GM19025 (cell line): Measurements from ENCODE around the gene GPHN.
"Not testable (repeated sequence)": the region's sequence is repeated elsewhere in the genome, so short reads cannot be mapped to it uniquely, and the experiment has no call there.

Experiments used
- ATAC-seq: cut with Tn5 transposase; IDR thresholded peaks from one replicate; pipeline ENCODE4 v1.9.1; 2021; ENCODE audit warnings: mild to moderate bottlenecking, low read depth, moderate library complexity; ENCODE audit not compliant: unreplicated experiment

The GPHN gene

DNA sequence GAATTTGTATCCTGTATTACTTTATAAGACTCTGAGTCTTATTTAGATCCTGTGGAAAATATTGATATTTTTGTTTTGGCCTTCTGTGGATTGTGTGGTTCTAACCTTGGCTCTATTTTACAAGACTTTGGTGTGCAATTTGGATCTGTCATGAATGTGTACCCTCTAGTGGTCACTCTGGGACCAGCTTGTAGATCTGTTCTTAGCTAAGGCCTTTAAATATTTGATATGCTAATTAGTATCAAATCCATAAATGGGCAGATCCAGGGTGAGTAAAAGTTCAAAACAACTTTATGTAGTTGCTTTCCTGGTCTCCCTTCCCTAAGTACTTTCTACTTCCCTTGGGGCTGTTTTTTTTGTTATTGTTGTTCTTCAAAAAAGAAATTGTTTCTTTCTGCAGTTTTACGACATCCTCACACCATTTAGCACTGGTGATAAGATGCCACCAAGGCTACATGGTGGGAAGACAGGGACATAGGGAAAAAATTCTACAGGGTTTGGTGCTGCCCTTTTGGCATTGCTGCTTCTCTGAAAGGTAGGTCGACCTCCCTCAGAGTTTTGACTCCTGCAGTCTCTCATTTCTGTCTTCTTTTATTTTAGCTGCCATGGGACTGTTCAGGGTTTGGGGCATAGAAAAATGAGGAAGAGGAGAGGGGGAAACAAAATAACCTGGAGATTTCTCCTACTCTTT is 238.5 kb downstream of the GPHN start:
- no peak for ATAC-seq

- peak; percentile 81 for ATAC-seq
Observed at GRCh38 chr14:66752109-66752508, 244.2 kb downstream of the GPHN start.

GRCh38 chr14:66758031-66758613 is 250.2 kb downstream of the GPHN start:
- ATAC-seq, result no peak

GRCh38 chr14:66772146-66772545 is 264.2 kb downstream of the GPHN start:
- ATAC-seq, result no peak

DNA sequence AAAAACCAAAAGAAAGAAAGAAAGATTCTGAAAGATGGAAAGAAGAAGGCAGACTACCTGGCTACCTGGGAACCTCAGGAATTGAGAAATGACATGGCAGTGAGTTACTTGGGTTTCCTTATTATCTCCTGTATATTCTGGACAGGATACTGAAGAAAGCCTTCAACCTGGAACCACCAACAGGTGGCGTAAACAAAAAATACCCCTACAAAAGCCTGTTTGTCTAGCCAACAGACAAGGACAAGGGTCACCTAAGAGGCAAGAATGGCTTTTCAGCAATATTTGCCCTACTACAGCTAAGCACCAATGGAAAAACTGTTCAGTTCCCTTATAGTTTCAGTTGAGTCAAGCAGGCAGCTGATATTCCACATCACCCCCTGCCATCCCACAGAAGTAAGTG is 274.9 kb downstream of the GPHN start:
- ATAC-seq, result no peak

DNA sequence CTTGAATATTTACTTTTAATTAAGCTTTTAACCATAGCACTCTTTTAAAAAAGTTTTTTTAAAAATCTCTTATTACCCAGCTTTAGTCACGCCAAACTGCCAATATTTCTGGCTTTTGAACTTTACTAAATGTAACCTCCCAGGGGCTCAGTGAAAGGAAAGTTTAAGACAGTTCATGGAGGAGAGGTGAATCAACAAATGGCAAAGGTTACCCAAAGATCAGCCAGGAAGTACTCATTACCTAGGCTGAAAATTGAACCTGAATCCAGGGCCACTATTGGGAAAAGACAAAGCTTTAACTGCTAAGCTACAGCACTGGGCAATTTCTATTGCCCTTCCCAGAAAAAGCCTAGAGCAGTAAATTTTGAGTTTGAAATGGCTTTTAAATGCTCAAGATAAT is 282.2 kb downstream of the GPHN start:
- no peak for ATAC-seq

GRCh38 chr14:66802962-66803361 is 295.0 kb downstream of the GPHN start:
- ATAC-seq, result no peak

GRCh38 chr14:66804141-66804540 is 296.2 kb downstream of the GPHN start:
- no peak for ATAC-seq

DNA sequence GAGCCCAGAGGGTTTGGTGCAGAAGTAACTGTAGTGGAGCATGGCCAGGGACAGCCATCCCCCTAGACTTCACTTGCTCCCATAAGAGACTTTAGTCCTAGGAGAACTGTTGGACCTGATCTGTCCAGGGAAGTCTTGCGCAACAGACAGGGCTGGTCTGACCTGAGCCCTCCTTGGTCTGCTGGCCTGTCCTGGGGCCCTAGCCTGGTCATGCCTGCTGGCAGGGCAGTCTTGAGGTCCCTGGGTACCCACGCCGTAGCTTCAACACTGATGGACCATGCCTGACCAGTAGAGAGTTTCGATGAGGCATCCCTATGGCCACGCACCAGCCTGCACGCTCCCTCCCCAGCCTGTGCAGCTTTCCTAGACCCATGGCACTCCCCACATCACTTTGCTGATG is 305.7 kb downstream of the GPHN start:
- no peak for ATAC-seq

GRCh38 chr14:66815687-66816086 is 307.7 kb downstream of the GPHN start:
- no peak for ATAC-seq

DNA sequence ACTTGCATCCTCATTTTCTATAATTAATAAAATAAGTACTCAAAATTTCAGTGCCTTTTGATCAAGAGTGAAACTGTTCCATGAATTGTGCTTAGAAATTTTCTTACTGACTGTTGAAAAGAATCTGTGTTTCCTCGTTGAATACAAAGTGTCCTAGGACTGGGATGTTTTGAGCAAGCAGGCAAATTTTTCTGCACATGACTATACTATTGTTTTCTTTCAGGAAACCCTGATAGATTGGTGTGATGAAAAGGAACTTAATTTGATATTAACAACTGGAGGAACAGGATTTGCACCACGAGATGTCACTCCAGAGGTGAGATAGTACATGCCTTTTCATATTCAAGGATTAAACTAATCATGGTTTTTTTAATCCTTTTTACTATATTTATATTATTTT is 316.3 kb downstream of the GPHN start:
- no peak for ATAC-seq

DNA sequence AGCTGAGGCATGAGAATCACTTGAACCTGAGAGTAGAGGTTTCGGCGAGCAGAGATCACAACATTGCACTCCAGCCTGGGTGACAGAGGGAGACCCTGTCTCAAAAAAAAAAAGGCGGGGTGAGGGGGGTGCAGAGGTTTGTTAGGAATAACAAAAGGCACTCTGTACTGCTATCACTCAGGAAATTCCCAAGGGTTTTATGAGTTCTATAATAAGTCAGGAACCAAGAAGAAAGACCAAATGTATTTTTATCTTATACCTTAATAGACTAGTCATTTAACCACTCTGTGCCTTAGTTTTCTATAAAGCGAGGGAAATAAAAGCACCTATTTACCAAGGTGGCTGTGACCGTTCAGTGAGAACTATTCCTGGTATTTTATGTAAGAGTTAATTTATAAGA is 319.2 kb downstream of the GPHN start:
- no peak for ATAC-seq

DNA sequence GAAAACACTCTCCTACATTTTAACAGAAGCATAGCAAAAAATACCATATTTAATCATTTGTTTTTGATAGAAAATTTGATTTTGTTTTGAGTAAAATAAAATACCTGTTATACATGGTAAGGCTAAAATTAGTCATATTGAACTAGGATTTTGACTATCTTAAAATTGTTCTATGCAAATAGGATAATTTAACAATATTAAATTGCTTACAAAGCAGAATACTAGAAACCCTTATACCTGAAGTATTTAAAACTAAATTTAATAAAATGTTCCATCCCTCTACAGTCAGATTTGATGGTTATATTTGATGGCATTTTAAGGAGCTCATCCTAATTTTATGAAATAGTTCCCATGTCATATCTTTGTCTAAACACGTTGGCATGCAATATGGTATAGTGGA is 323.2 kb downstream of the GPHN start:
- no peak for ATAC-seq

DNA sequence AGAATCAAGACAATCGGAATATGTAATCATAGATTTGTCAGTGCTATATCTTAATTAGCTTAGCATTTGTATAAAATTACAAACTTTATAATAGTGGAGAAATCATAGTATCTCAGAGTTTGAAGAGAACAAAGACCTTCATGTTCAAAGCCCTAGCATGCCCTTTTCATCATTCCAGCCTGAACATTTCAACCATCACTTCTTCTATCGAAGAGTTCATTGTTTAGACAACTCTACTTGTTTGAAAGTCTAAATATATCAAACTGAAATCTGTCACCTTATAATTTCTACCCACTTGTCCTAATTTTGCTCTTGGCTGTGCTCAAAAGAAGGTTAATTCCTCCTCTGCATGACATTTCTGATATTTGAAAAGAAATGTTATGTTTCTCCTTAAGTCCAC is 325.9 kb downstream of the GPHN start:
- ATAC-seq, result no peak

DNA sequence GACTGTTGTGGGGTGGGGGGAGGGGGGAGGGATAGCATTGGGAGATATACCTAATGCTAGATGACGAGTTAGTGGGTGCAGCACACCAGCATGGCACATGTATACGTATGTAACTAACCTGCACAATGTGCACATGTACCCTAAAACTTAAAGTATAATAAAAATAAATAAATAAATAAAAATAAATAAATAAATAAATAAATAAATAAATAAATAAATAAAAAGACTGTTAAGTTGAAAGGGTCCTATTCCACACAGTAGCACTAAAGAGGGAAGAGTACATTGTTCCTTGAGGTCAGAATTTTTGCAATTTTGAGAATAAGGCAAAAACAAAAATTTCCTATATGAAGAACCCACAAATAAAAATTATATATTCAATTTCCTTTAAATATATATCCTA is 329.5 kb downstream of the GPHN start:
- ATAC-seq, result not testable (repeated sequence)

DNA sequence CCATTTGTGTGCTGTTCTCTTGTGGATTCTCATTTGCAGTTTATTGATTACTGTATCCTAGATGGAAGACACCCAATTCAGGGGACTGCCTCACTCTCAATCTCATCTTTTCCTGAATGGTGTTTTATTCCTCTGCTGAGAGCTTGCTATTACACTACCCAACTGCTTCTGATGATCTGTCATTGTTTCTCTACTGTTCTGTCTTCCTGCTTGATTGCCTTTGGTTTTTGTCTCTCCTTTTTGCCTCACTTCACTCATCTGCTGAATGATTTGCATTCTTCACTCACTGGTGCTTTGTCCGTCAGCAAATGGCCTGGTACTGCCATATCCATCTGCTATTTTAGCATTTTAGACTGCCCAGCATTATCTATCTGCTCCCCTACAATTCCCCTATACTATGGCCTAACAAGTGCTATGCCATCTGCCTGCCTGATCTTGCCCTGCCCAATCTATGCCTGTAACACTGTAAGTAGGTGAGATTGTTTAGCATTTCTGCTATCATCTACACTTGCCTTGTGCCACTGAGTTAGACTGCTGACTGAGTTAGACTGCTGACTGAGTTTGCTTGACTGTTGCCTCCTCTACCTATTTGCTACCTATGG is 335.1 kb downstream of the GPHN start:
- no peak for ATAC-seq

GRCh38 chr14:66850258-66850888 is 342.4 kb downstream of the GPHN start:
- ATAC-seq, result no peak

DNA sequence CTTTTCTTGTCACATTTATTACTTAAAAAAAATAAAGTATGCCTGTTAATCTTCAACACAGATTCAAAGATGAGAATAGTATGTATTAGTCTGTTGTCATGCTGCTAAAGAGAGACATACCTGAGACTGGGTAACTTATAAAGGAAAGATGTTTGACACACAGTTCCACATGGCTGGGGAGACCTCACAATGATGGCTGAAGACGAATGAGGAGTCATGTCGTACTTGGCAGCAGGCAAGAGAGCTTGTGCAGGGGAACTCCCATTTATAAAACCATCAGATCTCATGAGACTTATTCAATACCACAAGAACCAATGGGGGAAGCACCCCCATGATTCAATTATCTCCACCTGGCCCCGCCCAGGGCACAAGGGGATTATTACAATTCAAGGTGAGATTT is 345.4 kb downstream of the GPHN start:
- ATAC-seq, result no peak

- no peak for ATAC-seq
Observed at GRCh38 chr14:66857867-66858266, 349.9 kb downstream of the GPHN start.

- no peak for ATAC-seq
Observed at GRCh38 chr14:66859063-66859671, 351.2 kb downstream of the GPHN start.

GRCh38 chr14:66881596-66881995 is 373.6 kb downstream of the GPHN start:
- ATAC-seq, result no peak
